K562 (cell line): ENCODE data around the gene SYNCRIP. TPM values are rescaled to one million over a fixed set of nuclear protein-coding genes. Genes with fewer than 3 reads are reported as not detected.

Experiments
- CEBPZ ChIP-seq: fragments of 150-350 bp; IDR thresholded peaks from 2 replicates; pipeline ENCODE4 v1.6.1; 2014; ENCODE audit warnings: low read depth, mild to moderate bottlenecking, low read length, borderline replicate concordance
- CHAMP1 ChIP-seq: fragments of 450-650 bp; IDR thresholded peaks from 2 replicates; pipeline ENCODE4 v1.6.1; 2016; ENCODE audit warnings: mild to moderate bottlenecking
- CHCHD3 ChIP-seq: fragments of 250-450 bp; sonication (Bioruptor Pico); IDR thresholded peaks from 2 replicates; pipeline ENCODE4 v2.1.2; 2022; ENCODE audit warnings: mild to moderate bottlenecking
- DMBX1 ChIP-seq: fragments of 250-450 bp; sonication (Bioruptor Pico); IDR thresholded peaks from 2 replicates; pipeline ENCODE4 v1.8.0; 2022; ENCODE audit warnings: inconsistent platforms, mild to moderate bottlenecking, moderate library complexity, borderline replicate concordance
- EGR1 ChIP-seq: fragments of 450-650 bp; conservative IDR thresholded peaks from 2 replicates; pipeline ENCODE4 v1.6.1; 2017; ENCODE audit warnings: mild to moderate bottlenecking
- HIVEP1 ChIP-seq: fragments of 250-450 bp; sonication (Bioruptor Pico); IDR thresholded peaks from 2 replicates; pipeline ENCODE4 v1.4.0; 2020; ENCODE audit warnings: mild to moderate bottlenecking
- MCM5 ChIP-seq: fragments of 450-650 bp; IDR thresholded peaks from 2 replicates; pipeline ENCODE4 v1.6.1; 2016; ENCODE audit warnings: low read depth
- NR1H2 ChIP-seq: sonication (generic); formaldehyde crosslinking; IDR thresholded peaks from 2 replicates; pipeline ENCODE4 v1.4.0; 2020; ENCODE audit warnings: mild to moderate bottlenecking, missing genetic modification reagents
- PHF8 ChIP-seq: fragments of 200-600 bp; sonication (generic); IDR thresholded peaks from 2 replicates; pipeline ENCODE4 v1.6.1; 2012; ENCODE audit warnings: mixed run types, mild to moderate bottlenecking, inconsistent platforms, low read length, moderate library complexity, borderline replicate concordance
- RBM34 ChIP-seq: fragments of 200-400 bp; formaldehyde crosslinking; IDR thresholded peaks from 2 replicates; pipeline ENCODE4 v1.6.1; 2018; ENCODE audit warnings: low read length, borderline replicate concordance; ENCODE audit not compliant: insufficient read depth
- SMARCE1 ChIP-seq: fragments of 450-650 bp; IDR thresholded peaks from 2 replicates; pipeline ENCODE4 v1.7.1; 2016; ENCODE audit warnings: mild to moderate bottlenecking
- XRCC3 ChIP-seq: fragments of 450-650 bp; IDR thresholded peaks from 2 replicates; pipeline ENCODE4 v1.6.1; 2017; ENCODE audit warnings: mild to moderate bottlenecking, moderate library complexity
- ZNF121 ChIP-seq: sonication (generic); formaldehyde crosslinking; conservative IDR thresholded peaks from 2 replicates; pipeline ENCODE4 v1.8.0; 2022; ENCODE audit warnings: missing genetic modification reagents
- ZNF408 ChIP-seq: fragments of 250-450 bp; sonication (Bioruptor Pico); IDR thresholded peaks from 2 replicates; pipeline ENCODE4 v1.4.0; 2020; ENCODE audit warnings: low read depth, mild to moderate bottlenecking, moderate library complexity
- polyA plus RNA-seq, 8 experiments: library from polyadenylated mRNA; depleted of rRNA in 4 of 8; stranded (reverse) in 5 of 8; unstranded in 3 of 8; fragments of >200 nt; fragmentation: Nextera tagmentation in 2 of 8; fragmentation: Illumina TruSeq in 1 of 8; extraction: Ambion mirVana in 2 of 8; extraction: Trizol in 1 of 8; gene quantifications; 2 replicates each; pipeline versions ENCODE4 v1.2.1 to v1.2.3, GENCODE V29; 2011 to 2014; ENCODE audit warnings: inconsistent platforms in 1 of 8, missing spikeins in 1 of 8
- total RNA-seq, 7 experiments: library from RNA; depleted of rRNA in 6 of 7; stranded (reverse); fragments of >200 nt in 6 of 7; fragmentation: Illumina TruSeq in 2 of 7; extraction: Trizol in 2 of 7; gene quantifications; 2 replicates each; pipeline versions ENCODE4 v1.2.1 to v1.2.3, GENCODE V29; 2011 to 2021; ENCODE audit warnings: low replicate concordance in 1 of 7
- TF ChIP-seq, protein P1 (sequence below): sonication (generic); formaldehyde crosslinking; IDR thresholded peaks from 2 replicates; pipeline ENCODE4 v1.8.0; 2023; ENCODE audit warnings: mild to moderate bottlenecking, missing genetic modification reagents
- TF ChIP-seq, protein P2 (sequence below): fragments of 450-650 bp; formaldehyde crosslinking; IDR thresholded peaks from 2 replicates; pipeline ENCODE4 v1.4.0; 2020; ENCODE audit warnings: mild to moderate bottlenecking

SYNCRIP gene
- total and polyA plus RNA-seq, 9 of the 15 experiments (the other 6 are each of a cell fraction or from before 2014, with no cell fraction given), result 46.5 to 295 (median 140) TPM

- TF ChIP-seq CEBPZ (no peak), MCM5 (no peak), CHAMP1 (no peak), EGR1 (peak; percentile 42; the same call in 1 of the 2 replicates), DMBX1 (CRISPR knock-in tag) (no peak), RBM34 (no peak), PHF8 (peak; percentile 95), SMARCE1 (no peak), CHCHD3 (CRISPR knock-in tag) (no peak), XRCC3 (no peak), ZNF121 (CRISPR knock-in tag) (no peak), ZNF408 (CRISPR knock-in tag) (no peak), NR1H2 (CRISPR knock-in tag) (0 out of 2 replicates have a peak, but pooled peaks have one; percentile 67), HIVEP1 (CRISPR knock-in tag) (no peak)
- TF ChIP-seq, protein P1, sequence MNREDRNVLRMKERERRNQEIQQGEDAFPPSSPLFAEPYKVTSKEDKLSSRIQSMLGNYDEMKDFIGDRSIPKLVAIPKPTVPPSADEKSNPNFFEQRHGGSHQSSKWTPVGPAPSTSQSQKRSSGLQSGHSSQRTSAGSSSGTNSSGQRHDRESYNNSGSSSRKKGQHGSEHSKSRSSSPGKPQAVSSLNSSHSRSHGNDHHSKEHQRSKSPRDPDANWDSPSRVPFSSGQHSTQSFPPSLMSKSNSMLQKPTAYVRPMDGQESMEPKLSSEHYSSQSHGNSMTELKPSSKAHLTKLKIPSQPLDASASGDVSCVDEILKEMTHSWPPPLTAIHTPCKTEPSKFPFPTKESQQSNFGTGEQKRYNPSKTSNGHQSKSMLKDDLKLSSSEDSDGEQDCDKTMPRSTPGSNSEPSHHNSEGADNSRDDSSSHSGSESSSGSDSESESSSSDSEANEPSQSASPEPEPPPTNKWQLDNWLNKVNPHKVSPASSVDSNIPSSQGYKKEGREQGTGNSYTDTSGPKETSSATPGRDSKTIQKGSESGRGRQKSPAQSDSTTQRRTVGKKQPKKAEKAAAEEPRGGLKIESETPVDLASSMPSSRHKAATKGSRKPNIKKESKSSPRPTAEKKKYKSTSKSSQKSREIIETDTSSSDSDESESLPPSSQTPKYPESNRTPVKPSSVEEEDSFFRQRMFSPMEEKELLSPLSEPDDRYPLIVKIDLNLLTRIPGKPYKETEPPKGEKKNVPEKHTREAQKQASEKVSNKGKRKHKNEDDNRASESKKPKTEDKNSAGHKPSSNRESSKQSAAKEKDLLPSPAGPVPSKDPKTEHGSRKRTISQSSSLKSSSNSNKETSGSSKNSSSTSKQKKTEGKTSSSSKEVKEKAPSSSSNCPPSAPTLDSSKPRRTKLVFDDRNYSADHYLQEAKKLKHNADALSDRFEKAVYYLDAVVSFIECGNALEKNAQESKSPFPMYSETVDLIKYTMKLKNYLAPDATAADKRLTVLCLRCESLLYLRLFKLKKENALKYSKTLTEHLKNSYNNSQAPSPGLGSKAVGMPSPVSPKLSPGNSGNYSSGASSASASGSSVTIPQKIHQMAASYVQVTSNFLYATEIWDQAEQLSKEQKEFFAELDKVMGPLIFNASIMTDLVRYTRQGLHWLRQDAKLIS, result peak; percentile 28; the same call in 1 of the 2 replicates
- TF ChIP-seq, protein P2, sequence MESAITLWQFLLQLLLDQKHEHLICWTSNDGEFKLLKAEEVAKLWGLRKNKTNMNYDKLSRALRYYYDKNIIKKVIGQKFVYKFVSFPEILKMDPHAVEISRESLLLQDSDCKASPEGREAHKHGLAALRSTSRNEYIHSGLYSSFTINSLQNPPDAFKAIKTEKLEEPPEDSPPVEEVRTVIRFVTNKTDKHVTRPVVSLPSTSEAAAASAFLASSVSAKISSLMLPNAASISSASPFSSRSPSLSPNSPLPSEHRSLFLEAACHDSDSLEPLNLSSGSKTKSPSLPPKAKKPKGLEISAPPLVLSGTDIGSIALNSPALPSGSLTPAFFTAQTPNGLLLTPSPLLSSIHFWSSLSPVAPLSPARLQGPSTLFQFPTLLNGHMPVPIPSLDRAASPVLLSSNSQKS (CRISPR knock-in tag), result no peak
Measured at GRCh38 chr6:85593438-85594196, 49.1 kb downstream of the SYNCRIP start, which contains the start of gene SNX14 (continued).
